ENCODE measurements around the gene KMT2C.

KMT2C gene

DNA sequence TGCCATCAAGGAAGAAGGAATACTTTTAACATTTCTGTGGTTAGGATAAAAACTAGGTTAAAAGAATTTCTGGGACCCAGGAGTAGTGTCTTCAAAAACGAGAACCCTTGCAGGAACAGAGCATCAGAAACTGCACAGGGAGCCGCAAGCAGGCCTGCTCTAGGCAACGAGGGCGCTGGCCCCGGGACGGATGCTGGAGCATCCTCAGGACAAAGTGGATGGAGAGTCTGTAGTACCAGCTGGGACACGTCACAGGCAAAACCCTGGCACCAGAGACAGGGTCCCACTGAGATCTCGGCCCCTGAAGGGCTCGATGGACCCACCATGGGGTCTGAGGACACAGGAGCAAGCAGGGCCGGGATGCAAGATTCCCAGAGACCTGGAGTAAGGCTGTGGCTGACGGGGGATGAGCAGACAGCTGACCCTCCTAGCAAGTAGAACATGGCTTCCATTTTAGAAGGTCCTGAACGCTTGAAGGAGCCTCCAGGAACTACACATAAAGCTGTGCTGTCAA is 303.8 kb downstream of the KMT2C start:
- DNase-seq, result no peak

DNA sequence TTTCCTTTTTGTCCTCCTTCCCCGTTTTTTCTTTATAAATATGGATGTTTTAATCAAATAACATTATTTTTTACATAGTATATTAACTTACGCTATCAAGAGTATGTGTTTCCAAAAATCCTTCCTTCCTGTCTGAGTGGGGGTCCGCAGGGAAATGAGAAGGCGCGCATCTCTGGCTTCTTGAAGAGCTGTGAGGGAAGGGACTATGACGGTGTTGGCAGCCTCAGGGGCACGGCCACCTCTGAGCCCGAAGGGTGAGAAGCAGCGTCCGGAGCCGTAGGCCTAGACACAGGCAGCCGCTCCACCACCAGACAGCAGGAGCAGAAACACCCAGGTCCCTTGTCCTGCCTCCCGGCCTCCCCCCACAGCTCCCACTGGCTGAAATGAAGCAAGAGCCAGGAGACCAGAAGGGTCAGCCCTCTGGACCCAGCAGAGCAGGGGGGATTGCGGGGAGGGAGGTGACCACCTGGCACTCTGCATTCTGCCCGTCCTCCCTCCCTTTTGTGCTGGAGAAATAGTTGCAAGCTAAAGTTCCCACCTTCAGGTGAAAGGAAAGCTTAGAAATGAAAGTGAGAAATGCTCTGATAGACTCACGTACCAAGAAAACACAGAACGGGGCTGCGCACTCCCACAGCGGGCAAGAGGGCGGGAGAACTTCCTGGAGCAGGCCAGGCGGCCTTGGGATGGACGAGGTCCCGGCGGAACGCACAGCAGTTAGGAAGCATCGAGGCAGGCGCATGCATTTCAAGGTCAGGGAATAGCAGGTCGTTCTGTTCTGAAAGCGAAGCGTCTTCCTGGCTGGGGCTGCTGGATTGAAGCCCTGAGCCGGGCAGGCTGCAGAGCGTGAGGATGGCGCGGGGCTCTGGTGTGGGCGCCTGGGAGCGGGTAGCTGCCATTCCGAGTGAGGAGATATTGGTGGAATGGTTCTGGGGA is 304.9 kb downstream of the KMT2C start:
- DNase-seq, result no peak

DNA sequence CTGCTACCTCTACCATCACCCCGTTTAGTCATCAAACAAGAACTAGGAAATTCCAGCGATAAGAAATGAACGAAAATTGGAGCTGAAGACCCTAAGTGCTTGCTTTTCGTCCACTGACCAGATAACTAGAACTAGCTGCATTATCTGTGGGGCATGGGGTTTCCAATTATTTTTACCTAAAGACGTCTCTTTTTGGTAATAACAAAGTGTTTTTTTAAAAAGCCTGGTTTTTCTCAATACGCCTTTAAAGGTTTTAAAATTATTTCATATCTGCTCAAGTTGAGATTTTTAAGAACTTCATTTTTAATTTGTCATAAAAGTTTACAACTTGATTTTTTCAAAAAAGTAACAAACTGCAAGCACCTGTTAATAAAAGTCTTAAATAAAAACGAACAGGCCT is 306.1 kb downstream of the KMT2C start:
- no peak for DNase-seq

DNA sequence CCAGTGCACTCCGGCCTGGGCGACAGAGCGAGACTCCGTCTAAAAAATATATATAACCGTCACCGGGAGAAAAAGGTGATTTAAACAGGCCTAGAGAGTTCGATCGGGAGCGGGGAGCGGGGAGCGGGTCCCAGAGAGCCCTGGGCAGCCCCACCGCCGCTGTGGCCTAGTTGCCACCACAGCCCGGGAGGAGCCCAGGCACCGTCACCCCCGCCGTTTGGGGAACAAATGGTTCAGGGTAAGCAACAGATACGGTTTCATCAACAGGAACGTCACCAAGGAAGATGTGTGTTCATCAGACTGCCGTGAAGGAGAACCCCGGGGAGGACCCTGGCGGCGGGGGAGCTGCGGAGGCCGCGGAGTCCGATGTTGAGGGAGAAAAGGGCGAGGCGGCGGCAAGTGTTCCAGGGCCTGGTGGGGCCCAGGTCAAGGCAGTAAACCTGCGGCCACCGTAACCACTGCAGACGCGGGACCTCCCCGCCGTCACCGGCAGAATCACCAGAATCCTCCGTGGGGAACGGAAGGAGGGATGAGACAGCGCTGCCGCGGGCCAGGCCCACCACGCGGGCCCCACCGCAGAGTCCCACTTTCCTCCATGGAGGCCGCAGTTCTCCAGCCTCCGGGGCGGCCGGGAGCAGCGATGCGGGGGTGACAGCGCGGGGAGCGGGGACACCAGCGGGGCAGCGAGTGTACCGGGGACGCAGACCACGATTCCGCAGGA is 306.9 kb downstream of the KMT2C start:
- DNase-seq, result no peak

DNA sequence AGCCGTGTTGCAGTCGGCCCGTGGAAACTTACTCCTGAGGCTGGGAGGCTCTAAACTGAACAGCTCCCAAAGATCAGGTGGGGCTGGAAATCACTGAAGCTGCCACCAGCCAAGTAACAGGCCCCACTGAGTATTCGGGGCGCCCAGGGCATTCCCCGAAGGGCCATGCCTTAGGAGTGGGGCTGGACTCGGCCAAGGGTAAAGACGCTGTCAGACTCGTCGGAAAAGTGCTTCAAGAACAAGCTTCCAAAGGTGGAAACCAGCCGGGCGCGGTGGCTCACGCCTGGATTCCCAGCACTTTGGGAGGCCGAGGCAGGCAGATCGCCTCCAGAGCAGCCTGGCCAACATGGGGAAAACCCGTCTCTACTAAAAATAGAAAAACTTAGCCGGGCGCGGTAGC is 307.6 kb downstream of the KMT2C start:
- no peak for DNase-seq

DNA sequence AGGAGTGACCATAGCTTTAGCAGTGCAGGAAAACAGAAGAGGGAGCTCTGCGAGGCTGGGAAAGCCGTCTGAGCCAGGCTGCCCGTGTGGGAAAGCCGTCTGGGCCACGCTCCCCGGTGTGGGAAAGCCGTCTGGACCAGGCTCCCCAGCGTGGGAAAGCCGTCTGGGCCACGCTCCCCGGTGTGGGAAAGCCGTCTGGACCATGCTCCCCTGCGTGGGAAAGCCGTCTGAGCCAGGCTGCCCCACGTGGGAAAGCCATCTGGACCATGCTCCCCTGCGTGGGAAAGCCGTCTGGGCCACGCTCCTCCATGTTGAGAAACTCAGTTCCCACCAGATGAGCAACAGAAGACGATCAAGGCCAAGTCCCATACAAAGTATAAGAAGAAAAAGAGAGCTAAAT is 308.6 kb downstream of the KMT2C start:
- no peak for DNase-seq

DNA sequence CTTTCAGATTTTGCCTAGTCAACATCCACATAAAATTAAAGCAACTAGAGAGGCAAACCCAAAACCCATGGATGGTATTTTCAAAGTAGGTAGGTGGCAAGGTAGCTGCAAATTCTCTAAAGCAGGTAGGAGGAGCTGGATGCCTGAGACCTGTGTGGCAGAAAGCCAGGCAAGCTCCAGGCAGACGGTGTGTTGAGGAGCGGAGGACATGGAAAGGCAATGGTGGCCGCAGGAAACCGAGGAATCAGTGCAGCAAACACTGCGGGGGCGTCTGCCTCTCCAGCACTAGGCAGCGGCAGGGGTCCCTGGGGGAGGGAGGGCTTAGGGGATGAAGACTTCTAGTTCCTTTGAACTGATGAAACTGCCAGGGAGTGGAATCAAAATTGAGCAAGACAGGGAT is 309.1 kb downstream of the KMT2C start:
- no peak for DNase-seq

DNA sequence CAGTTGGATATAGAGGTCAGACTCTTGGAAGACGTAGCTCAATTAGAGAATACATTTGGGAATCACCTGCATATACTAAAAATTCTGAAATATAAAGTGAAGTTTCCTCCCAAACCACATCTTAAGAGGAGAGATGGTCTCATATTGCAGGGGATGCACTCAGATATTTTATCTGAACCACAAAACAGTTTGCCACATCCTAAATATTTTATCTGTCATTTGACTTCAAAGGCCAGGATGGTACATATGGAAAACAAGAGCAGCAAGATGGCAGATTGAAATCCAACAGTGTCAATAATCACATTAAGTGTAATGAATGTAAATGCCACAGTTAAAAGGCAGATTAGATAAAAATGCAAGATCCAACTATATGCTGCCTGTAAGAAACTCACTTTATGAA is 313.3 kb downstream of the KMT2C start:
- no peak for DNase-seq

DNA sequence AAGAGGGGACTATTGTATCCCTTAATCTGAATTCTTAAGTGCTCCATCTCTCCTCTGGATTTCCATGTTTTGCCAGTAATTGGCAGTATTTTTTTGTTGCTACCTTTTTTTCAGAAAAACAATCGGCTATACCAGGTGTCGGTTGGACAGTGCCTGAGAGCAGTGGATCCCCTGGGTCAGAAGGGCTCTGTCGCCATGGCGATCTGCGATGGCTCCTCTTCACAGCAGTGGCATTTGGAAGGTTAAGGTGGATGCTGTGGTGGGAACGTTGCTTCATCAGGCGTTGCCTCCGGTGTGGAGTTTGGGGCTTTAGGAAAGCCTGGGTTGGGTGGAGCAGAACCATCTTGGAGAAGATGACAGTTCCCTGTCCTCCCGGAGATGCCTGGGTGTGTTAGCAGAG is 314.4 kb downstream of the KMT2C start:
- DNase-seq, result no peak

DNA sequence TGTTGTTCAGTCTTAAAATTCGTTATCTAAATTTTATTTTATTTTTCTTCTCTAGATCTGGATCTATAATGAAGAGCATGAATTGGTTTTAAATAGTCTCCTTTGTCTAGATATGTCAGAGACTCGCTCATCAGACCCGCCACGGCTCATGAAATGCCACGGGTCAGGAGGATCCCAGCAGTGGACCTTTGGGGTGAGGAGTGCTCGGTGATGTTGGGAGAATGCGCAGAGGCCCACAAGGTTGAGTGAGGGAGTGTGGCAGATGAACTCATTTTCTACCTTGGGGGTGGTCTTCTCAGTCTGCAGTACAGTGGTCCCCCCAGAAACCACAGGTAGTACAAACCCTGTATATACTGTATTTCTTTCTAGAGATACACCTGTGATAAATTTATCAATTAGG is 315.0 kb downstream of the KMT2C start:
- no peak for DNase-seq

DNA sequence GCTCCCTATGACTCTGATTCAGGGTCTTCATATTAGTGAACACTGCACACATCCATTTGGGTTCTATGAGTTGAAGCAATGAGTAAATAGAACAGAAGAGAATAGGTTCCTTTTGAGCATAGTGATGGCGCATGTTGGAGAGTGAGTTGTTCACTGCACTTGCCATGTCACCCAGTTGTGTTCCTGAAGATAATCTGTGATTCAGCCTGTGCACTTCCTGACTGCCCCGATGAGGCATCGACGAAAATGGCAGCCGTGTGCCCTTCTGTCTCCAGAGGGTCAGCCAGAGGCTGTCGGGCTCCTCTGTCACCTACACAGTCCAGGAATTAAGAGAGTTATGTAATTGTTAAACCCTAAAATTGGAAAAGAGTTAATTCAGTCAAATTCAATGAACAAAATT is 315.6 kb downstream of the KMT2C start:
- DNase-seq, result no peak

DNA sequence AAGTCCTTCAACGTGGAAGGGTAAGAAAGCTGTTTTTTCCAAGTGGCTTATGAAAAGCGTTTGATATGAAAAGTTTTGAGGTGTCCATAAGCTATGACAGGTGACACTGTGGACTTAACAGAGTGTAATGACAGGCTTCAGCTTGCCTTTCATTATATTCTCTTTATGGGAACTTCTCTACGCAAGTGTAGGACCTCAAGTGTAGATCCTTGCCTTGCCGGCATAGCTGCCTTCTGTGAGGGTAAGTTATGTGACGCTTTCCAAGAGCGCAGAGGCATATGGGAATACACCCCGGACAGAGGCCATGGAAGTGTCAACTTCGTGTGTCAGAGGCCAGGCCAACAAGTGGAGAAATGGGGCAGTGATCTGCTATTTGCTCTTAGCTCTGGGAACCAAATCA is 318.4 kb downstream of the KMT2C start:
- no peak for DNase-seq

DNA sequence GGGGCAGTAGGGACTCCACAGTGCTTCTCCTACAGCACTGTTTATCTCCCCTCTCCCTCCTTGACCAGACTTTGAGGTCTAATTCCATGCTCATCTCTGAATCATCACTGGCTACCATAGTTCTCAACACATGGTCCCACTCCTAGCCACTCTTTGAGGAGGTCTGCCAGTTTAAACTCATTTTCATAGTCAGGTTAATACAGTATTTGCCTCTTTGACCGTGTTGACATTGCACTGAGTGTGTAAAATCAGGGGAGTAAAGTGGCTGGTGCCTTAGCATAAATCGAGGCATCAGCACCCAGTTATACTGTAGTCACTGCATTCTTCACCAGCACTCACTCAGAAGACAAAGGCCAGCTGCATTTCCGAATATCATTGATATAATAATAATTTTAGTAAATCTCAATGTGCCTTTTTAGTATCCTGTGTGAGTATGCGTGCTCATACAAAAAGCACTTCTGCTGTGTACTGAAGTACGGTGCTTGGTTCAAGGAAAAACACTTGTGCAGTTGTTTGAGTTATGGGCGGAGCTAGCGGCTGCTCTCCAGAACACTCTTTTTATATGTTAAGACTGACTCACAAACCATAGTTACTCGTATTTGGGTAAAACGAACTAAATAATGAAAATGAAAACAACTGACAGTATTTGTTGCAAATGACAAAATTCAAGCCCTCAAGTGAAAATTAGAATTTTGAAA is 320.6 kb downstream of the KMT2C start:
- DNase-seq, result no peak

DNA sequence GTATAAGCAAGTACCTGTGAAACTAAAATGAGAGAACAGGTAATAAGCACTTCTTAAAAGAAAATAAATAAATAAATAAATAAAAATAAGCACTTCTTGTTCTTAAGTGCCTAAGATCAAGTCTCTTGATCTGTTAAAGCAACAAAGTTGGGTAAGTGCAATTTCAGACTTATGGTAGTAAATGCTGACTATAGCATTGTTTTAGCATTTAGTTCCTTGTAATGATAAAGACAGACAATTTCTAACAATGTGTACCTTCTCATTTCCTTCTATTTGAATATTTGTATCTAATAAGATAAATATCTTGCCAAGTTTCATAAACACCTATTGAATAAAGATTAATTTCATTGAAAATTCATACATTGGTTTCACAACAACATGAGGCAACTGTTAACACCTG is 323.0 kb downstream of the KMT2C start:
- DNase-seq, result no peak

DNA sequence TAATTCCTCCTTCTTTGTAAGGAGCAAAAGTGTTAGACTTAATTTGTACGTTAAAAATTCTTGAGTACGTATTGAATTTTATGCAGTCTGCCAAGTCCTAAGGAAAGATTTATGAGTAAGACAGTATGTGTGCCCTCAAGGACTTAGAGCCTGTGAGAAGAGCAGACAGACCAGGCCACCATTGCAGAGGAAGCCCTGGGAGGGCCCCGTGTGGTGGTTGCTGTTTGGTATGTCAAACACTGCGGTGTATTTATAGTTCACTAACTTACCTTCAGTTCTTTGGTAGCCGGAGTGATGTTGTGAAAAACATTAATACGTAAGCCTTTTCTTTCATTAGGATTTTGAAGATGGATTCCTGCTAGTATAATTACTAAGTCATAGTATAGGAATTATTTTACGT is 327.4 kb downstream of the KMT2C start:
- no peak for DNase-seq

DNA sequence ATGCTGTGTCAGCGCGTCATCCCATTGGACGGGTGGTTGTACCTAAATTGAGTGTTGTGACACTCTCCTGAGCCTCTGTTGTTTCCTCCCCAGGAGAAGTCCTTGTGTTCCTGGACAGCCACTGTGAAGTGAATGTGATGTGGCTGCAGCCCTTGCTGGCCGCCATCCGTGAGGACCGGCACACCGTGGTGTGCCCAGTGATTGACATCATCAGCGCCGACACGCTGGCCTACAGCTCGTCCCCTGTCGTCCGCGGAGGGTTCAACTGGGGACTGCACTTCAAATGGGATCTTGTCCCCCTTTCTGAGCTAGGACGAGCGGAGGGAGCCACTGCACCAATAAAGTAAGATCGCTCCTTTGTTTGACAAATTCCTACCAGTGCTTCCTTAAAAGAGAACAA is 327.9 kb downstream of the KMT2C start:
- no peak for DNase-seq

DNA sequence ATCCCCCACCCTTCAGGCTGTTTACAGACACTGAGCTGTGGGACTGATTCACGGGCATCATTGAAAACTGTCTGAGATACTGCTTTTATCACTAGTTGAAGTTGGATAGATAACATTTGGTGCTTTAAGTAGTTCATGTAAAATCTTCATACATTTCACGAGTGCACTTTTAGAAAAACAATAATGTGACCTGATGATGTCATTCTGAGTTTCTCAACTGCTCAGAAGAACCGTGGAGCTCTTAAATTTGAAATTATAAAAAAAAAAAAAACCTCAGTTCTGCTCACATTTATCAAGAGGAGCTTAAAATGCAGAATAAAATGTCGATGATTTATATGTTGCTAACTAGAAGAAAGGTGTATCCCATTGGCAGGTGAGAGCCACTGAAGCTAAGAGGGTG is 328.8 kb downstream of the KMT2C start:
- no peak for DNase-seq

DNA sequence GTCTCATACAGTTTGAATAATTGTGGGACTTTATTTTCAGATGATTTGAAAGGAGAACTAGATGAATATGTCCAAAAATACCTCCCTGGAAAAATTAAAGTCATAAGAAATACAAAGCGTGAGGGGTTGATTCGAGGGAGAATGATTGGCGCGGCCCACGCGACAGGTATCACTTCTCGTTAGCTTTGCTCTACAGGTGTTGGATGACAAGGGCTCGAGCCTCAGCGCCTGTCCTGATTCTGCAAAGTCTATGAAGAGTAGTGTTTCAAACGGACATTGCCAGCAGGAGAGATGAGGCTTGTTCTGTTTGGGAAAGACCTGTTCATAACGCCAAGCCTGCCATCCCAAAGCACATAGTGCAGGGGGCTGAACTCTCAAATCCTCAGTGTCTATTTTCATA is 330.6 kb downstream of the KMT2C start:
- DNase-seq, result no peak

DNA sequence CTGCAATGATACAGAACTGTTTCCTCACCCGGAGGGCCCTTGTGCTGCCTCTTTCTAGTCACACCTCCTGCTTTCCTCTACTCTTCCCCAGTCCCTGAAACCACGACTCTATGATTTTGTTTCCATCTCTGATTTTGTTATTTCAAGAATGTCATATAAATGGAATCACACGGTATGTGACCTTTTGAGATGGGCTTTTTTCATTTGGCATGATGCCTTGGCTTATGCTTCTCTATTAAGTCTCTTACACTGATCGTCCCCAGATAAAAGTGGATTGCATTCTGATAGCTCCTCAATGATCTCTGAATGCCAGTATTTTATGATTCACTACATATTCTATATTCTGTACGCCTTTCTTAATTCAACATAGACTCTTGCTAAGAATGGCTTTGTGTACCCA is 332.1 kb downstream of the KMT2C start:
- DNase-seq, result no peak

DNA sequence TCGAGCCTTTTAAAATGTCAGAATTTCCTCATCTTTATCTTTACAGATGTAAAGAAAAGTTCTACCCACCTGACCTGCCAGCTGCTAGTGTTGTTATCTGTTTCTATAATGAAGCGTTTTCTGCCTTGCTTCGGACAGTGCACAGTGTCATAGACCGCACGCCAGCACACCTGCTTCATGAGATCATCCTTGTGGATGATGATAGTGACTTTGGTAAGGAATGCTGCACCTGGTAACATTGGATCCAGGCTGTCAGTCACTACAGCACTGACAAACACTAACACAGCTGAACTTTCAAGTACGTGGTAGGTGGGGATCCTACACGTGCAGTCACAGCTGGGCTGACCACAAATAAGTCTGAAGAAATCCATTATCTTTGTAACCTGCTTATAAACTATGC is 332.7 kb downstream of the KMT2C start:
- no peak for DNase-seq

DNA sequence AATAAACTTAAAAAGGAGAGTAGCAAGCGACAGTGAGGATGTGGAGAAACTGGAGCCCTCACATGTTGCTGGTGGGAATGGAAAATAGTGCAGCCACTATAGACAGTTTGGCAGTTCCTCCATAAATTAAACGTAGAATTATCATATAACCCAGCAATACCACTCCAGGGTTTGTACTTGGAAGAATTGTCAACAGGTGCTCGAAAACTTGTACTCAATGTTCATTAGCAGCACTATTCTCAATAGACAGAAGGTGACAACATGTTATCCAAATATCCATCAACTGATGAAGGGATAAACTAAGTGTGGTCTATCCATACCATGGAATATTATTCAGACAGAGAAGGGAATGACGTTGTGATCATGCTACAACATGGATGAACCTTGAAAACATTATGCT is 338.5 kb downstream of the KMT2C start:
- DNase-seq, result no peak

DNA sequence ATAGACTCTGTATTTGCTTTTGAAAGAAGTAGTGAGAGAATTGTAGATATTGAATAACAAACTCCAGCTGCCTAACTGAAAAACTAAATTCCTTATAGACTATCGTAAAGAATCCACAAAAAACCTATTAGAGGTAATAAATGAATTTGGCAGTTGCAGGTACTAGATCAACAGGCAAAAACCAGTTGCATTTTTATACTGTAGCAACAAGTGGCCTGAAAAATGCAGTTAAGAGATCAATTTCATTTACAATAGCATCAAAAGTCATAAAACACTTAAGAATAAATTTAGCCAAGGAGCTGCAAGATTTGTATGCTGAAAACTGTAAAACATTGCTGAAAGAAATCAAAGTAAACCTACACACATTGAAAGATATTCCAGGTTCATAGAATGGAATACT is 340.0 kb downstream of the KMT2C start:
- DNase-seq, result no peak

DNA sequence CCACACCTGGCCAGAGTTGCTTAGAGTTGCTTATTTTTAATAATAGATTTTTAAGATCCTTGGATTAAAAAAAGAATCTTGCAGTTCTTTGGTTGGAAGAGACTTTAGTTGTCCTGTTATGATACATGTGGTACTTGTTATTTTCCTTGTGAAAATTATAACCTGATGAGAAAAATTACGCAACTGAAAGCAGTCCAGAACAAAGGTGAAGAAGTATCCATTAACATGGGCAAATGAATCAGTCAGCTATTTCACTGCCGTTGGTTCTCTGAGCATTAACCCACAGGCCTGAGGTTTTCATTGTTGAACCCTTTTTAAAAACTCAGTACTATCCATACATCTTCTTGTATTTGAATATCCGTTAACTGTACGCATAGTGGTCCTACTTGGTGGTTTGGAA is 342.1 kb downstream of the KMT2C start:
- DNase-seq, result no peak

DNA sequence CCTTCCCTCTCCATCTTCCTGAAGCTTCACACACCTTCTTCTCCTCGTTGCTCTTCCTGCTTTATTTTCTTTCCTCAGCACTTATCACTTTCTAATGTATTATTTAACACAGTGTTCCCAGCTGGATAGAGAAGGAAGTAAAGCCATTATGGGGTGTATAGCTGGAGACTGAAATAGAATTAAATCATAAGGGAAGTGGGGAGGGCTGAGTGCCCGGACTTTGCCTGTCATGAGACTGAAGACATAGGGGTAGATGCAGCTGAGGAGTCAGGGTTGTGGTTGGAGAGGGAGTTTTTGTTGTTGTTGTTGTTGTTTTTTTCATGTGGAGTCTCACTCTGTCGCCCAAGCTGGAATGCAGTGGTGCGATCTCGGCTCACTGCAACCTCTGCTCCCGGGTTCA is 345.1 kb downstream of the KMT2C start:
- DNase-seq, result no peak
